ENCODE measurements around the gene TEX261. TPM values are rescaled to one million over a fixed set of nuclear protein-coding genes. Genes with fewer than 3 reads are reported as not detected.

The TEX261 gene
- total and polyA plus RNA-seq, 2 donors (not counting 3 experiments of a cell fraction or from before 2014, with no cell fraction given), result 71.2 to 98.1 TPM

GRCh38 chr2:70985283-70985688 lies 9.4 kb downstream of the TEX261 start:
- Histone ChIP-seq H3K79me2 (ENCODE audit: control insufficient read depth, insufficient read depth, low read length) (no peaks in the 10 kb centered on the region), H3K4me1 (ENCODE audit: control insufficient read depth, extremely low read depth, insufficient read depth, low read length) (no peaks in the 10 kb centered on the region), H4K20me1 (replicated peaks; ENCODE audit: control insufficient read depth, extremely low read depth, insufficient read depth, low read length) (no peaks in the 10 kb centered on the region), H3K9ac (replicated peaks; ENCODE audit: extremely low read depth, insufficient read depth, low read length) (no peak overlapping the region), H3K27ac (ENCODE audit: insufficient read depth, low read depth, low read length) (no peak overlapping the region), H2AFZ (ENCODE audit: low read depth, low read length) (no peak overlapping the region), H3K9me3 (replicated peaks; ENCODE audit: control insufficient read depth, insufficient read depth, low read length) (no peaks in the 10 kb centered on the region), H3K4me2 (ENCODE audit: insufficient read depth, low read length) (no peak overlapping the region), H3K36me3 (ENCODE audit: control insufficient read depth in 2 of 2, extremely low read depth in 1 of 2, insufficient read depth in 2 of 2, low read length in 2 of 2) (peaks cover 4 to 22% of the 10 kb centered on the region in 2 experiments), H3K9me1 (replicated peaks; ENCODE audit: control insufficient read depth, extremely low read depth, insufficient read depth, low read length) (no peaks in the 10 kb centered on the region), H3K27me3 (ENCODE audit: control insufficient read depth in 2 of 2, insufficient read depth in 2 of 2, low read length in 2 of 2) (no peaks in the 10 kb centered on the region), H3K4me3 (replicated peaks in 1 of 3; ENCODE audit: insufficient read depth in 1 of 3, low read depth in 1 of 3, low read length in 3 of 3) (no peak overlapping the region)
- BruUV-seq (replicated peaks), result no TSS peak
- TF ChIP-seq GATA2 (IDR thresholded peaks at IDR 0.05; ENCODE audit: insufficient read depth, insufficient read length, low read depth, low read length), result no peak
- no peak for TF ChIP-seq POLR2A (IDR thresholded peaks at IDR 0.05; ENCODE audit: low read depth, low read length)
- no peak for TF ChIP-seq JUN (IDR thresholded peaks at IDR 0.05; ENCODE audit: borderline replicate concordance, insufficient read depth, insufficient read length, low read depth)
- TF ChIP-seq POLR2AphosphoS5 (IDR thresholded peaks at IDR 0.05; ENCODE audit: insufficient read depth, low read depth, low read length), result no peak
- no peak for TF ChIP-seq MYC (IDR thresholded peaks at IDR 0.05; ENCODE audit: low read depth, low read length)
- no peak for TF ChIP-seq EZH2 (IDR thresholded peaks at IDR 0.05; ENCODE audit: borderline replicate concordance, low read depth, low read length, severe bottlenecking)
- TF ChIP-seq CTCF (IDR thresholded peaks at IDR 0.05; ENCODE audit: extremely low read depth in 1 of 2, insufficient read depth in 1 of 2, low read depth in 1 of 2, low read length in 2 of 2), result no peak
- TF ChIP-seq MAX (IDR thresholded peaks at IDR 0.05; ENCODE audit: insufficient read depth, insufficient read length), result no peak
- no peak for TF ChIP-seq FOS (IDR thresholded peaks at IDR 0.05; ENCODE audit: borderline replicate concordance, insufficient read depth, low read length)
- CTCF ChIA-PET, result interaction anchor here (1.0 to 4.2 kb wide), 12 partner anchors 8 to 169 kb away, joined by 3 to 52 read pairs (median 8); partner anchors contain the start of genes NAGK and TEX261
- POLR2A ChIA-PET, result no interaction called here
- DNase-seq (ENCODE audit: low read depth, low spot score) (no peak), FAIRE-seq (no peak)
- intact Hi-C loops (cut with micrococcal nuclease), result no loop called here
- dilution Hi-C loops (cut with MboI; ENCODE audit: extremely low pct_ligation_motif_present, low sequenced_read_pairs), result no loop called here

Data from endothelial cell of umbilical vein (primary cell).